Subcutaneous adipose tissue (tissue), 4 donors: ENCODE results near the gene PON2. TPM values are rescaled to one million over a fixed set of nuclear protein-coding genes. Genes with fewer than 3 reads are reported as not detected.

Experiments used
- CTCF ChIP-seq: fragments of 450-650 bp; IDR thresholded peaks from one replicate; pipeline ENCODE4 v1.5.1; 2016; ENCODE audit warnings: low read depth, mild to moderate bottlenecking, control low read depth, antibody characterized with exemption, moderate library complexity
- total RNA-seq, 4 donors: library from RNA; depleted of rRNA; stranded (reverse); fragments of >200 nt; gene quantifications; one replicate each; pipeline ENCODE4 v1.1.0, GENCODE V29; 2016

The PON2 gene
- total RNA-seq, 4 donors from 2014 or later: 77.7 to 137 (median 104) TPM

- TF ChIP-seq CTCF: no peak
Measured at GRCh38 chr7:95411666-95412065, 23.2 kb downstream of the PON2 start.

GRCh38 chr7:95411036-95411435, 23.8 kb downstream of the PON2 start:
- TF ChIP-seq CTCF: no peak

- no peak for TF ChIP-seq CTCF
Measured at GRCh38 chr7:95407751-95408150, 27.1 kb downstream of the PON2 start.

- TF ChIP-seq CTCF: no peak
Measured at GRCh38 chr7:95405800-95406199, 29.0 kb downstream of the PON2 start.

GRCh38 chr7:95405208-95405607, 29.6 kb downstream of the PON2 start:
- no peak for TF ChIP-seq CTCF

GRCh38 chr7:95404316-95404865, 30.4 kb downstream of the PON2 start:
- TF ChIP-seq CTCF: no peak

- TF ChIP-seq CTCF: no peak
Measured at GRCh38 chr7:95398155-95398940, 36.5 kb downstream of the PON2 start.
